ENCODE results near the gene MAEL.
"Not testable (repeated sequence)": the region's sequence is repeated elsewhere in the genome, so short reads cannot be mapped to it uniquely, and the experiment has no call there.

The MAEL gene

DNA sequence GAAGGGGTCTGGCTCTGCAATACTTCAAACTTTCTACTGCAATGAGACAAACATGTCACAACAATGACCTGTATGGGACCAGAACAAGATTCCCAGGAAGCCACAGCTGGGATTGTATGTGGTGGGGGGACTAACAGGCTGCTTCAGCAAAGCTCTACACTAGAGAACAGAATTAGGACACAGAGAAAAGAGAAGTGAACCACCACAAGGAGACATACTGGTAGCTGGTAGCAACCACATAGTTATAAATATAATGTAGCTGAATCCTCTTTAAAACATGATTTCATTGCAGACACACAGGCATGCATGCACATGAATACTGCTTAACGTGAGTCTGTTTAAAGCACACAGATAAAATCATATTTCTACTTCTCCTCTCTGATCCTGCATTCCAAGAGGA is 10.3 kb upstream of the MAEL start:
- DNase-seq, result no peak

DNA sequence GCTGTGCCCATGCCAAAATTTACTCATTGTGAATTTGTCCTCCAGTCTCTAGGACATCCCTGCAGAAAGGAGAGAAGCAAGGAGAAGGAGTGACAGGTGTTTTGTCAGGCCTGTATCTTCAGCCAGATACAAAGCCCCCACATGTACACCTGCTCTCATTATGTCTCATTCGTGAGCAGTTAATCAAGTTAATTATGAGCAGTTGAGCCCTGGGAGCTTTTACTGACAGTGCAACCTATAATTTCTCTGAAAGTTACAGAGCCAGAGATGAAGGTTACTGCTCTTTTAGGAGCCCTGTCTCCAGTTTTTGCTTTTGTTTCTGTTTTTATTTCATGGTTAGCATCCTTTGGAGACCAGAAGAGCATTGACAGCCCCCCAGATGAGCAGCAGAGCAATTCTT is 8.7 kb upstream of the MAEL start:
- no peak for DNase-seq

DNA sequence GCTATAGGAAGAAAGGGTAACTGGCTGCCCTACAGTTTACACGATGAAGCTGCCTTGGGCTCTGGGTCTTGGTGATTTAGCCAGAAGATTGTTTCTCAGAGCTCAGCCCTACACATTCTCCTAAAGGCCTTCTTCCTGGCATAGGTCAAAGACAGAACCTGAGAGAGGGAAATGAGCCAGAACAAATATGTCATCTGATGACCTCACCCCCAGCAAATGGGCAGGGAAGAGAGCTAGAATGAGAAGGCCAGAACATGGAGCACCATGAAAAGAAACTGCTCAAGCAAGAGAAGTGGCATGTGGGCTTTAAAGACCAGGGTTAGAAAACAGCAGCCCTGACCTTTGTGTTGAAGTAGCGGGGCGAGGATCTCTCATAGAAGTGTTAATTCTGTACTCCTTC is 8.3 kb upstream of the MAEL start:
- no peak for DNase-seq

DNA sequence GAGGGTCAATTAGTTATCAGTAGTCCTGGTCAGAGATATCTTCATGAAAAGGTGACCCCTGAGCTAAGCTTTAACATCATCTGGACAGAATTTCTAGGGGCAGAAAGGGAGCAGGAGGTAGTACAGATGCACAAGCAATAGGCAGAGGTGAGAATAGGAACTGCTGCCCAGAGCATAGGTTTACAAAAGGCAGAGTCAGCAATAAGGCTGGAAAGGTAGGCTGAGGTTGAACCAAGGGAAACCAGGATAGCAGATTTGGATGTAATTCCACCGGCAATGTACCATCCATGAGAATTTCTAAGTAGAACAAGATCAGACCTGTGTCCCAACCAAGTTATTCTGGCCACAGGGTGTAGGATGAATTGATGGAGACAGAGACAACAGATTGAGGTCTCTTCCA is 7.5 kb upstream of the MAEL start:
- no peak for DNase-seq

DNA sequence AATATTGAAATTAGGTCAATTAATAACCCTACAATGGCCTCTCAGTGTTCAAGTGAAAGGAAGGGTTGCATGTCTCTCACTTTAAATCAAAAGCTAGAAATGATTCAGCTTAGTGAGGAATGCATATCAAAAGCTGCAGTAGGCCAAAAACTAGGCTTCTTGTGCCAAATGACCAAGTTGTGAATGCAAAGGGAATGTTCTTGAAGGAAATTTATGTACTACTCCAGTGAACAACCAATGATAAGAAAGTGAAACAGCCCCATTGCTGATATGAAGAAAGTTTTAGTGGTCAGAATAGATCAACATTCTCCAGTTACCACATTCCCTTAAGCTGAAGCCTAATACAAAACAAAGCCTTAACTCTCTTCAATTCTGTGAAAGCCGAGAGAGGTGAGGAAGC is 10.0 kb downstream of the MAEL start:
- no peak for DNase-seq

DNA sequence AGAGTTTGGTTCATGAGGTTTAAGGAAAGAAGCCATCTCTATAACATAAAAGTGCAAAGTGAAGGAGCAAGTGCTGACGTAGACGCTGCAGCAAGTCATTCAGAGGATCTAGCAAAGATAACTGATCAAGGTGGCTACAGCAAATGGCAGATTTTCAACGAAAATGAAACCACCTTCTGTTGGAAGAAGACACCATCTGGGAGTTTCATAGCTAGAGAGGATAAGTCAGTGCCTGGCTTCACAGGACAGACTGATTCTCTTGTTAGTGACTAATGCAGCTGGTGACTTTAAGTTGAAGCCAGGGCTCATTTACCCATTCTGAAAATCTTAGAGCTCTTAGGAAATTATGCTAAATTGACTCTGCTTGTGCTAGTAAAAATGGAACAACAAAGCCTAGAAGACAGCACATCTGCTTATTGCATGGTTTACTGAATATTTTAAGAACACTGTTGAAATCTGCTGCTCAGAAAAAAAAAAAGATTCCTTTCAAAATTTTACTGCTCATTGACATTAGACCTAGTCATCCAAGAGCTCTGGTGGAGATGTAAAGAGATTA is 10.5 kb downstream of the MAEL start:
- no peak for DNase-seq

DNA sequence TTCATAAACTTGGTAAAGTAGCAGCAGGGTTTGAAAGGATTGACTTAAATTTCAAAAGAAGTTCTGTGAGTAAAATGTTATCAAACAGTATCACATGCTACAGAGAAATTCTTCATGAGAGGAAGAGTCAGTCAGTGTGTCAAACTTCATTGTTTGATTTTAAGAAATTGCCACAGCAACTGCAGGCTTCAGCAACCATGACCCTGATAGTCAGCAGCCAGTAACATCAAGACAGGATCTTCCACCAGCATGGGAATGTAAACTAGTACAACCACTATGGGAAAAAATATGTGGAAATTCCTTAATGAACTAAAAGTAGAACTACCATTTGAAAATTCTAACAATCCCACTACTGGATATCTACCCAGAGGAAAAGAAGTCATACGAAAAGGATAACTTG is 11.5 kb downstream of the MAEL start:
- no peak for DNase-seq

DNA sequence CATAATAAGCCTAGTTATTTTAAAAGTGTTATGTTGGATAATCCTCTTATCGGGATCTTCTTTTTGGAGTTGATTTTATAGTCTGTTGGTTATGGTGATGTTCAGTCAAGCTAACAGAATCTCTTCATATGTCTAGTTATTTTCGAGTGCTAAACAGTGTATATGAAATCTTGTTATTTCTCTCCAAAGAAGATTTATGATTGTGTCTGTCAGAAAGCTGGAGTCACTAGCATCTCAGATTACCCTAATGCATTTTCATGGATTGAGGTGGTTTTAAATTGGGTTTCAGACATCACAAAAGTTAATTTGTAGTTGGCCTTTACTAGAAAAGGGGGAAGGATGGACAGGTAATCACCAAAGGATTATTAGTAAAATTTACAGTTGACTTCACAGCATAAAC is 13.3 kb downstream of the MAEL start:
- DNase-seq, result no peak

DNA sequence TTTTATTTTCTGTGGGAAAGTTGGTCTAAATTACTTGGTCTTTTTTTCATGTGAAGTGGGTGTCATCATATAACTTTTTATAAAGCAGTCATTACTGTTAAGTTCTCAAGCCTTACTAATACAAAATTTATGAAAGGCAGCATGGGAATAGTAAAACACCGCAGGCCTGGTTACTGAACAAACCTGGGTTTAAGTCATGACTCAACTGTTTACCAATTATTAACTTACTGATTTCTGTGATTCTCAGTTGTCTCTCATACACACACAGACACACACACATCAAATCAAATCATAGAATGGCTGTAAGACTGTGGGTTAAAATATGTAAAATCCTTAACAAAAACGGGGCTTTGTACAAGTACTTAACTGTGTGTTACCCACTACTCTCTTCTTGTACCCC is 14.6 kb downstream of the MAEL start:
- DNase-seq, result no peak

DNA sequence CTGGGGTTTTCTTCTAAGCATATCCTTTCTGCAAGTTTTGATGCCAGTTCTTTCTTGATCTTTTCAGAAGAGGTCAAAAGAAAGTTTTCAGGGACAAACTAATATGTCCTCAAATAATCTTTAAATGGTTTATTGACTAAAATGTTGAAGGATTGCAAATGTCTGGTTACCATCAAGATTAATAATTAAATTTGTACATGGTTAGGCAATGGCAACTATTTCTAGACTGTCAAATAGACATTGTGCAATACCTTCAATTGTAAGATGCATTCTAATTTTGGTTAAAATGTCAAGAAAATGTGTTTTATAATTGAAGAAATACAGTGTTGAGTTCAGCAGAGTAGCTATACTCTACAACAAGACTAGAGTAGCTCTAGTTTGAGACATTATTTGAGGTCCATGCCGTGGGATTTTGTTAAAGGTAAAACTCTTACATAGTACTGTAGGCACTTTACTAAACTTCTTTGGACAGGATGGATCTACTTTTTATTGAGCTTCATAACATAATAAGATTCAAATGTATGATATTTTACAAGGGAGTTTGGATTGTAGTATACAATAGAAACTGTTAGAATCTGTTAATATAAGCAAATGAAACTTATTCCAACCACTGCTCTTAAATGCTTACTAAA is 22.6 kb downstream of the MAEL start:
- no peak for DNase-seq

DNA sequence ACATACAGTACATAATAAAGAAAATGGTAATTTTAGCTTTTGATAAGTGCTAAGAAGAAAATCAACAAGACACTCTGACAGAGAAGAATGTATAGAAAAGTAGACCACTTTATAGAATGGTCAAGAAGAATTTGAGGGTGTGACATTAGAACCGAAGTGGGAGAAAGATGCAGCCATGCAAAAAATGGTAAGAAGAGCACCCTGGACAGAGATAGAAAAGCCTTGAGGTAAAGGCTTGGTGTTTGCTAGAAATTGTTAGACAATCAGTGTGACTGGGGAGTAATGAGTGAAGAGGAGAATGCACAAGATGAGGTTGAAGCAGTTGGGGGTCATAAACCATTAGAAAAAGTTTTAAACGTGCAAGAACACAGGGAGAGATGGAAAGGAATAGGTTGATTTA is 23.5 kb downstream of the MAEL start:
- no peak for DNase-seq

DNA sequence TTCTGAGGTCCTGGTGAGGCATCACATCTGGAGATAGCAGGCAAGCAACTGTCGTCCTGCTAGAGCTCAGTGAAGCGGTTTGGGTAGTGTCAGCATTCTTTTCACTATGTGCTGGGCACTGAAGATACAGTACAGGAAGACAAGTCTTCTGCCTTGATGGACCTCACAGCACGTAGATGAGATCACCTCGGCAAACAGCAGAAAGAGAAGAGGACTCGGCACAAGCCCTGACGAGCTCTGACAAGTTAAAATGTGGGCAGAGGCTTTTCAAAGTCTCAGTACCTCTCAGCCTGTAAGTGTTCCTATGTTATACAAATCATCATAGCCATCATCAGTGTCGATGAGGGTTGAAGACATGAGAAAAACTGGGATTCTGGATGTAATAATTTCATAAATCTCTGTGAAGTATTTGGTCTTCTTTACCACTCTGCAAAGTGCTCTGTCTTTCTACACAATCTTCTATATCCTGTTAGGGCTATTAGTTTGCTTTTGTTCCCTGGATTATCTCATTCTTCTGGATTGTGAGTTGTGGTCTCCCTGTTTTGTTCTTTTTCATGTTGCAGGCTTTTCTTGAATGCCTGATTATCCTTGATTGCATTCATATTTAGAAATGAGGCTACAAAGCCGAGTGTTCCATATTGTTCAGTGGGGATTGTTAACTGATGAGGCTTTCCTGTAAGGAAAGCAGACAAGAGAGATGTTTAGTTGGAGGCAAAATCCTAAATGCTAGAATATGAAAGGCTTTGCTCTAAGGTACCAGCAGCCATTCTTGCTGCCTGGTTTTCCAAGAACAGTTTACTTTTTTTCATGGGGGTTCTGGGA is 24.2 kb downstream of the MAEL start:
- no peak for DNase-seq

DNA sequence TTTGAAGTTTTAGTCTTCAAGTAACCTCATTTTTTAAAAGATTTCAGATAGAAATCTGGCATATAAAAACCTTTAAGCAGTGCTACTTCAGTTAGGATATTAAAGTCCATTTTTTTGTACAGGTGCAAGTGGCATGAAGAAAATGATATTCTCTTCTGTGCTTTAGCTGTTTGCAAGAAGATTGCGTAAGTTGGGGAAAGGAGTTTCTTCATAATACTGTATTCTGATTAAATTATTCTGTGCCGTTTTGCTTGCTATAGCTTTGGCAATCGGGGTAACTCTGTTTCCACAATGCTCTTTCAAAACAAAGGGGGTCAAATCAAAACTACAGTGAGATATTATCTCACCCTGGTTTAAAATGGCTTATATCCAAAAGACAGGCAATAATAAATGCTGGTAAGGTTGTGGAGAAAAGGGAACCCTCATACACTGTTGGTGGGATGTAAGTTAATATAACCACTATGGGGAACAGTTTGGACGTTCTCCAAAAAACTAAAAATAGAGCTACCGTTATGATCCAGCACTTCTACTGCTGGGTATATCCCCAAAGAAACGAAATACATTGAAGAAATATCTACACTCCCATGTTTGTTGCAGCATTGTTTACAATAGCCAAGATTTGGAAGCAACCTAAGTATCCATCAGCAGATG is 27.1 kb downstream of the MAEL start:
- no peak for DNase-seq

DNA sequence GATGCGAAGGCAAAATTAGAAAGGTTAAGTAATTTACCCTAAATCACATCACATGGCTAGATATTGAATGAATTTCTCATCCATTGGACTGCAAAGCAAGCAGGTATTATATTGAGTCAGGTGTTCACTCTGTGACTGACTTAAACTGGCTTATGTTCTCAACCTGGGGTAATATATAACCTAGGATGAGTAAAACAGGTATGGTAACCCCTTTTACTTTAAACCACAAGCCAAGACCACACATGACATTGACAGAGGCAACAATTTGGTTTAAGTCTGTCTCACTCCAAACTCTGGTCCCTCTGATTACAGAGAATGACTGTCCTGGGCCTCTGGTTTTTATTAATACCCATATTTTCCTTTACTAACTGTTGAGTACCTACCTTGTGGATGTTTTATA is 33.3 kb downstream of the MAEL start:
- DNase-seq, result no peak

DNA sequence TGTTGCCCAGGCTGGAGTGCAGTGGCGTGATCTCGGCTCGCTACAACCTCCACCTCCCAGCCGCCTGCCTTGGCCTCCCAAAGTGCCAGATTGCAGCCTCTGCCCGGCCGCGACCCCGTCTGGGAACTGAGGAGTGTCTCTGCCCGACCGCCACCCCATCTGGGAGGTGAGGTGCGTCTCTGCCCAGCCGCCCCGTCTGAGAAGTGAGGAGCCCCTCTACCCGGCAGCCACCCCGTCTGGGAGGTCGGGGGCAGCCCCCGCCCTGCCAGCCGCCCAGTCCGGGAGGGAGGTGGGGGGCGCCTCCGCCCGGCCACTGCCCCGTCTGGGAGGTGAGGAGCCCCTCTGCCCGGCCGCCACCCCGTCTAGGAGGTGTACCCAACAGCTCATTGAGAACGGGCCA is 40.5 kb downstream of the MAEL start:
- DNase-seq, result not testable (repeated sequence)

DNA sequence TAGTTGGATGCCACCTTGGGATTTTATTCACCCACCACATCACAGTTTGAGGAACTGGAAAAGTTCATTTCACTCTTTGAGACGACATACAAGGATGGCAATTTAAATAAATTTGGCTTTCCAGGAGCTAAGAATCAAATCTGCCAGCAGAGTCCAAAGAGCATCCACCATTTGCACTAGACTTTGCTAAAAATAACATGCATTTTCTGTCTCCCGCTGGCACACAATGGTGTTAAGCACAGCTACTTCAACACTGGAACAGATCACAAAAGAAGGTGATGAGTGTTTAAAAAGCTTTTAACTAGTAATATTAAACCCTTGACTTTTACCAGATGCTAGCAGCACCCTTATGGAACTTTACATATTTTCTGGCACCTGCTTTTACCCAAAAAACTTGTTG is 44.6 kb downstream of the MAEL start:
- no peak for DNase-seq

DNA sequence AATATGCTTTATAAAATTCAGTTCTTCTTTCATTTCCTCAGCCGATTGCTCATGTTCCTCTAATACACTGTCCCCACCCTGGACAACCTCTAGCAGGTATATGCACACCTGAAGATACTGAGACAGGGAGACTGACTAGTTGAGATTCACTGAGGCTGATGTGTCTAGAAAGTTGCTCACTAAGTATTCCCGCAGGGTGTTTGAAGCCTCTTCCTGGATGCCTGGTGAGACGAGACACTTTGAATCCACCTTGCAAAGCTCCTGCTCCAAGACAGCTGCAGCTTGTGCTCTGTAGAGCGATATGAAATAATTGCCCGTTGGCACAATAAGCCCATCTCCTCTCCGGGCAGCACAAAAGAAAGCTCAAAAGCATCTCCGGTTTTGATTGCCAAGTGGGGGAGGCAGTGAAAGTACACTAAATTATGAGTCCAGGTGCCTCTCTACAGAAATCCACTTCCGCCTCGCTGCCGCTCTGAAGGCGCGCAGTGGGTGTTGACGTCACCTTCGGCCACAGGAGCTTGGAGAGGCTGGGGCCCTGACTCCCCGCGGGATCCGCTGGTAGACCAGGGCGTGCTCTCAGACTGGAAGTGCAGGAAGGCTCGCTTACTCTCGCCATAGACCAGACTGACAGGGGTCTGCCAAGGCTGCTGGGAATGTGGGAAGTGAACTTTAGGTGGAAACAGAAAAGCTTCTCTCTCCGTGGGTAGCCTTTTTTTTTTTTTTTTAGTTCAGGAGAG is 54.8 kb downstream of the MAEL start:
- no peak for DNase-seq

DNA sequence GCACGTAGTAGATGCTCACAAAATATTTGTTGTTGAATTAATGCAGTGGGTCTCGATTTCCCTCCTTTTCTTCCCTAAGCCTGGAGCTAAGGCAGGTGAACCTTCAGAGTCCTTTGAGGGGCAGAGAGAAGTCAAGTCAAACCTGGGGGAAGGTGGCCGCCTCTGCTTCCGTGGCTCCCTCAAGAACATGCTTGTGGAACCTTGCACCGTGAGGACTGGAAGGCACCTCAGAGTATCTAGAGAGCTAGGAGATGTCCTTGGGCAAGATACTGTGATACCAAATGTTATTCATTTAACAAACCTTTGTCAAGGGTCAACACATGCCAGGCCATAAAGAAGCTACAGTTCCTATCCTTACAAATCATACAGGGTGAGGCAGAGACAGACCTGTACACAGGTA is 62.8 kb downstream of the MAEL start:
- no peak for DNase-seq

DNA sequence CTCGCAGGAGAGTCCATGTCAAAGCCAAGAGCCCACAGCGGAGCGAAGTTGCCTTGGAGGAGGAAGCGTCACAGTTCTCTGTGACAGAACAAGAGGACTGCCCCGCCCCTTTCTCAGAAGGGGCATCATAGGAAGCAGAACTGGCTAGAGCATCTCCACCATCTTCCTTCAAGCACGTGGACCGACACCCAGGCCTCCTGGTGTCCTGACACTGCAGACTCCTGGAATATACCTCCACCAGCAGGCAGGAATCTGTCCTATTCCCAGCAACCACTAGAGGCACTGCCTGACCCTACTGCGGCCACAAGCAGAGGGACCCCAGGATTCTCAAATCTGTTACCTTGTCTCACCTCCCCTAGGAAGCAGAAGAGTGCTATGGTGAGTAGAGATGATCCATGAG is 63.3 kb downstream of the MAEL start:
- no peak for DNase-seq

DNA sequence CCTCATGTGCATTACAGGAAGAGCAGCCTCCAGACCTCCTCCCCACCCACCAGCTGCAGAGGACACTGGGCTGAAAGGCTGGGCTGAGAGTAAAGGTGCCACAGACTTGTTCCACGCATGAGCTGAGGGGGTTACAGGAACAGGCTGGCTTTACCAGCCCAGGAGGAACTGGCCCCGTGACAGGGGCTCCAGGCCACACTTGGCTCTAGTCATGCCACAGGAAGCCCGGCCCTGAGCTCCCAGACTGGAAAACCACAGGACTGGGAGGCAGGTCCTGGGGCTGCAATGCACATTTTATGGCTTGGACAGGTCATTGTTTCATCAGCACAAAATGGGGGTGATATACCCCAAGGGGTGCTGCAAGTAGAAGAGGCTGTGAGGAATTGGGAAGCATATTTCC is 65.5 kb downstream of the MAEL start:
- no peak for DNase-seq

DNA sequence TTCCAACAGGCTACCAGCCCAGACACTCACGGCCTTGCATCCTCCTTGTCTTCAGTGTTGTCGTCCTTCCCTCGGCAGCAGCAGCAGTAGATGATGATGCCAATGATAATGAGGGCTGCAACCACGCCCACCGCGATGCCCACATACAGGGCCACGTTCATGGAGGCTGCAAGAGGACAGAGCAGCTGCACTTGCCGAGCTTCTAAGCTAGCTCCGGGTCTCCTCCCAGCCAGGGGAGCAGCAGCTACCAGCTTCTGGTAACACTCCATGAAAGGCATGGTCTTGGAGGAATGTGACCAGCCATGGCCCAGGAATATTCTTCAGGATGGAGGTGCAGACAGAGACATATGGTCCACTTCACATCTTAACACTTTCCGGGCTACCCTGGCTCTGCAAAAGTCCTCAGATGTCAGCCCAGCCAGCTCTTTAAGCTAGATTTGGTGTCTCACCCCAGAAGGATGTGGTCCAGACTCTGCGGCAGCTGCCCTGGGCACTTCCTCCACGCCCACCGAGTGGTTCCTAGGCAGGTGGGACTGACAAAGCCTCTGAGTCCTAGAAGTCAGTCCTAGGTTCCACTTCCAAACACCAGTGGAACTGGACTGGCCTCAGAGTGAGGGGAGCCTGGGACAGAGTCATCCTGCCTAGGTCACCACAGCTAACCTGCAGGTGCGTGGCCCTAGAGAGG is 66.0 kb downstream of the MAEL start:
- DNase-seq, result no peak

DNA sequence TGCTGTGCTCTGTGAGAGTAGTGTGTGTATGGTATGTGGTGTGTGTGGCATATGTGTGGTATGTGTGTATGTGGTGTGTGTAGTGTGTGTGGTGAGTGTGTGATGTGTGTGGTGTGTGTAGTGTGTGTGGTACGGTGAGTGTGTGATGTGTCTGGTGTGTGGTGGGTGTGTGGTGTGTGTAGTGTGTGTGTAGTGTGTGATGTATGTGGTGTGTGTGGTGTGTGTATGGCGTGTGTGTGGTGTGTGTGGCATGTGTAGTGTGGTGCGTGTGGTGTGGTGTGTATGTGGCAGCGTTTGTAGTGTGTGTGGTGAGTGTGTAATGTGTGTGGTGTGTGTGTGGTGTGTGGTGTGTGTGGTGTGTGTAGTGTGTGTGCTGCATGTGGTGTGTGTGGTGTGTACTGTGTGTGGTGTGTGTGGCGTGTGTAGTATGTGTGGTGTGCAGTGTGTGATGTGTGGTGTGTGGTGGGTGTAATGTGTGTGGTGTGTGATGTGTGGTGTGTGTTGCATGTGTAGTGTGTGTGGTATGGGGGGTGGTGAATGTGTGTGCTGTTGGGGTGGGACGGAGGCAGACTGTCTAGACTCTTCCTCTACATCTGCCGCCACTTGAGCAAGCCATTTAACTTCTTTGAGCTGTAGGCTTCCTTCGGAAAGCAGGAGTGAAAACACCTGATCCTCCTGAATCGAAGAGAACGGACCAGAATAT is 67.6 kb downstream of the MAEL start:
- DNase-seq, result no peak
